SW480 (cell line): ENCODE results near the gene TAAR8.
"Not testable (repeated sequence)": the region's sequence is repeated elsewhere in the genome, so short reads cannot be mapped to it uniquely, and the experiment has no call there.

ENCODE experiments used
- DNase-seq: peaks from one replicate; pipeline ENCODE4 v3.0.0-alpha.2; 2016; ENCODE audit warnings: low spot score

Gene TAAR8, protein sequence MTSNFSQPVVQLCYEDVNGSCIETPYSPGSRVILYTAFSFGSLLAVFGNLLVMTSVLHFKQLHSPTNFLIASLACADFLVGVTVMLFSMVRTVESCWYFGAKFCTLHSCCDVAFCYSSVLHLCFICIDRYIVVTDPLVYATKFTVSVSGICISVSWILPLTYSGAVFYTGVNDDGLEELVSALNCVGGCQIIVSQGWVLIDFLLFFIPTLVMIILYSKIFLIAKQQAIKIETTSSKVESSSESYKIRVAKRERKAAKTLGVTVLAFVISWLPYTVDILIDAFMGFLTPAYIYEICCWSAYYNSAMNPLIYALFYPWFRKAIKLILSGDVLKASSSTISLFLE

DNA sequence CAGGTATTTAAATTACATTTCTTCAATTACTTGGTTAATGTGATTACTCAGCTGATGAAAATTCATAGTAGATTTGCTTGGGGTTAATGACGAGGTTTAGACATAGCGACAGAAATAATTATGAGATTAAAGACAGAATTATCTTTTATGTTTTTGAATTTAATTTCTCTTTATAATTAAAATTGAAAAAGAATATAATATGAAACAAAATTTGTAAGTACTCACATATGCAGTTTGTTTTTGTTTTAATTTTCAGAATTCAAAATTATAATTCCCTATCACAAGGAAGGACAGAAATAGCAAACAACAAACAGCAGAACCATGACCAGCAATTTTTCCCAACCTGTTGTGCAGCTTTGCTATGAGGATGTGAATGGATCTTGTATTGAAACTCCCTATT is at the start of gene TAAR8:
Gene TAAR8 (plus strand): TSS at position 301 of the 400 bp plus-strand sequence. CDS start 21 bp downstream, at position 322.
- no peak for DNase-seq

DNA sequence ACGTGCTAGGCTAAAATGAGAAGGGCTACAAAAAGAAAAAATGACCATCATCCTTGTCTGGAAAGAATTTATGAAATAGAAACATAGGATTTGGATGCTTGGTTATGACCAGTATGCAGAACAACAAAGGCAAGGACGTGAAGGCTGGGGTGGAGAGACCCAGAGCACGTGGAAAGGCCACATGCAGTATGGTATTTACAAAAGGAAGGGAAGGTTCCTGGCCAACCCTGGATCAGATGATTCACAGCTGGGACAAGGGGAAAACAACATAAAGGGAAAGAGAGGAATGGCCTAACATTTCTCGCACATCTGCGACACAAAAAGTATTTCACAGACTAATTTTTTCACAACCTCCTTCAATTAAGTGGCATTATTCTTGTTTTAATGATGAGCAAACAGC is 47.7 kb upstream of the TAAR8 start:
- DNase-seq: no peak

DNA sequence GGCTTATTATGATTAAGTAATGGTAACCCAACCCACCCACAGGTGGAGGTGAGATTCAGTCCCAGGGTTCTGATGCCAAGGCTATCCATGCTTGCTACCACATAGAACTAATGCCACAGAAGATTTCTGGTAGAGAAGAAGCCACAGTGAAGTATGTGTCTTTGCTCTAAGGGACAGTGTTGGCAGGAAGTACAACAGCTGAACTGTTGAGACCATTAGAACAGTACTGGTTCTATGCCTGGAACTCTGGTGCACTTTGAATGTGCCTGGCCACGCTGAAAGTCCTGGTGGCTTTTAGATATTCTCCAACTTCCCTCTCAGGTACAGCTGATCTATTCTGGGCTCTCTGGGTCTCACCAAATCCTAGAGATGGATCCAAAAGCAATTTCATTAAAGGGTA is 47.3 kb upstream of the TAAR8 start:
- no peak for DNase-seq

DNA sequence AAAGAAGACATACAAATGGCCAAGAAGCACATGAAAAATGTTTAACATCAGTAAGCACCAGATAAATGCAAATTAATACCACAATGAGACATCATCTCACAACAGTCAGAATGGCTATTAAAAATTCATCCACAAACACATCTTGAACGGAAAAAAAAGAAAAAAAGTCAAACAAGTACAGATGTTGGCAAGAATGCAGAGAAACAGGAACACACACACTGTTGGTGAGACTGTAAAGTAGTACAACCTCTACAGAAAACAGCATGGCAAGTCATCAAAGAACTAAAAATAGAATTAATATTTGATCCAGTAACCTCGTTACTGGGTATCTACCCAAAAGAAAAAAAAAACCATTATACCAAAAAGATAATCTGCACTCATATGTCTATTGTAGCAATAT is 46.0 kb upstream of the TAAR8 start:
- no peak for DNase-seq

DNA sequence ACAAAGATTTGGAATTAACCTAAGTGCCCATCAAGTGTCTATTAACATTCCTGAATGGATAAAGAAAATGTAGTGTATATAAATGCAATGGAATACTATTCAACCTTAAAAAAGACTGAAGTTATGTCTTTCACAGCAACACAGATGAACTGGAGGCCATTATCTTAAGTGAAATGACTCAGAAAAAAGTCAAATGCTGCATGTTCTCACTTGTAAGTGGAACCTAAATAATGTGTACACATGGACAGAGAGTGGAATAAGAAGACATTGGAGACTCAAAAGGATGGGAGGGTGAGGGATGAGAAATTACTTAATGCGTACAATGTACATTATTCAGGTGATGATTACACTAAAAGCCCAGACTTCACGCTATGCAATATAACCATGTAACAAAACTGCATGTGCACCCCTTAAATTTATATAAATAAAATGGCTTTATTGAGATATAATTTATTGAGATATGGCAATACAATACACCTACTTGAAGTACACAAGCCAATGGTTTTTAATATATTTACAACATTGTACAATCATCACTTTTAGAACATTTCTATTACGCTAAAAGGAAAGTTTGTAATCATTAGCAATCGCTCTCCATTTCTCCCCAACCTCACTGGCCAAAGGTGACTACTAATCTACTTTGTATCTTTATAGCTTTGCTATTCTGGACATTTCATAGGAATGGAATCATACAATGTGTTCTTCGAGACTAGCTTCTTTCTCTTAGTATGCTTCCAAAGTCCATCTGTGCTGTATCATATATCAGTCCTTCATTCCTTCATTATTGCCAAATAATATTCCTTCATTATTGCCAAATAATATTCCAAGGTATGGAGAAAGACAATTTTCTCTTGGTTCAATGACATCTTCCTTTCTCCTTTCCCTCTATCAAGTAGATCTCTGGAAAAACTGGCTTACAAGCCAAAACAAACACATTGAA is 45.3 kb upstream of the TAAR8 start:
- no peak for DNase-seq

DNA sequence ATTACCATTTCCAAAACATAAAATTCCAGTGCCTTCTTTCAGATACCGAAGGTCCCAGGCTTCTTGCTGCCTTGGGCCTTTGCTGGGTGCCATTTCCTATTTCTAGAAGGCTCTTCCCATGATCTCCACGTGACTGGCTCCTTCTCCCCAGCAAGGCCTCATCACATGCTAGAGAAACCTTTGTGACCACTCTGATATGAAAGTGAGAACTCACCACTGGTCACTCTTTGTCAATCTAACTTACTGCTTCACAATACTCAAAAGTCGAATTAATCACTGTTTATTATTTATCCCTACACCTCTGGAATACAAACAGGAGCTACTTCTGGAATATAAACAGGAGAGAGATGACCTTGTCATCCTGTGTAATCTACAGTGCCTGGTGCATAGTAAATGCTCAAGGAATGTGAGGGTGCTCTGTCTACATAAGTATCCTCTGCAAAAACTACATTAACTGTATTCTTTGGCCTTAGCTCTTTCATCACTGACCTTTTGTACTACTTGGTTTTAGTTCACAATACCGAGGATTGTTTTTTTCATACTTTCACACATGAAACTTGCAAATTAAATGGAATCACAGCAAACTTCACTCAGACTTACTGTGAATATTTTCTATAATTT is 41.2 kb upstream of the TAAR8 start:
- no peak for DNase-seq

DNA sequence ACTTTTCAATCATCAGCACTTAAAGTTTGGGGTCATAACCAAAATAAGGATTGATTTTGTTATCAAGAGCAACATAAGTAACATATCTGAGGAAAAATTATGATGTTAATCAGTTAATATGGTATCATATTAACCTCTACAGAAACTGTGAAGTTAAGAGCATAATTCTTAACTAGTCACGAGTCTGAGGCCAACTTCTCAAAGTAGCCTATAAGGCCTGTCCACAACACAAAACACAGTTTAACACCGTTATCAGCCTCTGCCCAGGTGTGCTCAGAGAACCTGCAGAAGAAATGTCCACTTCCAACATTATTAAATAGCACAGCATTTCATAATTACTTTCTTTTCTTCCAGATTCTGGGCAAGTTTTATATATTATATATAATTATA is 40.6 kb upstream of the TAAR8 start:
- DNase-seq: no peak

DNA sequence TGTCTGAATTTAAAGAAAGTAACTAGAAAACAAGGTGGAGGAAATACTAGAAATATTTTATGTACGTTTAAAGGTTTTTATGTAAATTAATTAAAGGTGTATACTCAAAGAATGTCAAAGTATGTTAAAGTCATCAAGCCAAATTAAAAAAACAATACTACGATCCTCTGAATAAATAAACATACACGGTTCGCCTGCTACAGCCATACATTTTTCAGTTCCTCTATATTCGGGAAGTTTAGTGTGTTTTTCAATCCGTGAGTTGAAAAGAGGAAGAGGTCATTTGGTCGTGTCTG is 40.2 kb upstream of the TAAR8 start:
- DNase-seq: no peak

DNA sequence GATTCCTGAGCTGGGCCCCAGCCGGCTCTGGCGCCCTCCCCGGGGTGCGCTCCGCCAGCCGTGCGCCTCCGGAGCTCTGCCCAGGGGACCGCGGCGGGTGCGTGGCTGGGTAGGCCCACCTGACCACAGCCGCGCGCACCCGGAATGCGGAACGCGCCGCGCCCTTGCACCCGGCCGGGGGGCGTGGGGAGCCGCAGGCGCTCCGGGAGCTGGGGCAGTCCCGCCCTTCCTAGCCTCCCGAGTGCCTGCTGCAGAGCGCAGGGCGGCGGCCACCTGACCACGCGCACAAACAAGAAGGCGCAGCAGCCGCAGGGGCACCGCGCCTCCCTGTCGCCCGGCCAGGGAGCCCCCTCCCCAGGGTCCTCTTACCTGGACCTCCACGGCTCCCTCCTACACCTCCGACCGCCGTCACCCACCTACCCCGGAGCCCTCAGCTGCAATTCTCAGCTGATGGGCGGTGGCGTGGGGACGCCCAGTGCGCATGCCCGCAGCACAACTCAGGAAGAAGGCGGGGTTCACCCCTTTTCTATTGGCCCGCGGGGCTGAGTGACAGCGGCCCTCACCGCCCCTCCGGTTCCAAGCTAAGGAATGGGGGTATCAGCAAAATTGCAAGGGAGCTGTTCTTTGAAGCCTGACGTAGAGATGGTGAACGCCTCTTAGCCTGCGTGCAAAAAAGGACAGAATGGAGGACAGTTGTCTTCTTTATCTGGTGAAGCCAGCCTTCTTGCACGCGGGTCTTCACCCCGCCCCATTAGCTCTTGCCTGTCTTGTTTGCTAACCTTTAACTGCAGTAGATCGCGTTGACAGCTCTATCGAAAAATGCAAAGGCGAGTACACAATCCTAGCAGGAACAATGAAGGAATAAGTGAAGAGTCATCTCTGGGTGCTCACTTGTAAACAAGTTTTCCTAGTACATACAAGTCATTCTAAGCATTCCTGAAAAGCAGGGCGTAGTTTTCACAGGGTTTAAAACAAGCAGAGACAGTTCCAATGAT is 39.5 kb upstream of the TAAR8 start, which contains the start of gene STX7:
Gene STX7 (minus strand): TSS at position 479 of the 995 bp plus-strand sequence. CDS start 9,586 bp downstream, outside the sequence.
- peak; percentile 76 for DNase-seq

DNA sequence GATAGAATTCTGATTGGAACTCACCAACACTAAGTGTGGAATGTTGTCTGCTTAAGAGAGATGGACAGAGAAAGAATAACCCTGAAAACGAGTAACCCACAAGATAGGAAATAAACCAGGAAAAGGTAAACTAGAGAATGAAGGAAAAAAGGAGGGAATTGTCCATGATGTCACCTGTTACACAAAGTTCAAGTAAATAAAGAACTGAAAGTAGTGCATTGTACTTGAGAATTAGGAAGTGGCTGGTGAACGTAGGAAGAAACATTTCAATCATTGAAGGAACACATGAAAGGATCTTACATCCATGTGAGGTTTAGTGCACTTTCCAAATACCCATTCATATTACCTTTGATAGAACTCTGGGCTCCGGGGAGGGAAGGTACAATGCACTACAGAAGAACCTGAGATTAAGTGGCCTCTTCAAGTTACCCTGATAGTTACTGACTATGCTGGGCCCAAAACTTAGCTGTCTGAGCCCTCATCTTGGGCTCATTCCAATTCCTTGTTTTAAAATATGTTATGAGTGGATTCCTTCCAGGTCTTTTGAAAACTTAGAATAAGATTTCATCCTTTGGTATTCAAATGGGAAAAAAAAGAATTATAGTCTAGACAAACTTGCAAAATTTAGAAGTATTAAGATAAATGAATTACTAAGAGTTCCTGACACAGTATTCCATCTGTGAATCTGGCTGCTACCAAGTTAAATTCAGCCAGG is 38.5 kb upstream of the TAAR8 start:
- no peak for DNase-seq

DNA sequence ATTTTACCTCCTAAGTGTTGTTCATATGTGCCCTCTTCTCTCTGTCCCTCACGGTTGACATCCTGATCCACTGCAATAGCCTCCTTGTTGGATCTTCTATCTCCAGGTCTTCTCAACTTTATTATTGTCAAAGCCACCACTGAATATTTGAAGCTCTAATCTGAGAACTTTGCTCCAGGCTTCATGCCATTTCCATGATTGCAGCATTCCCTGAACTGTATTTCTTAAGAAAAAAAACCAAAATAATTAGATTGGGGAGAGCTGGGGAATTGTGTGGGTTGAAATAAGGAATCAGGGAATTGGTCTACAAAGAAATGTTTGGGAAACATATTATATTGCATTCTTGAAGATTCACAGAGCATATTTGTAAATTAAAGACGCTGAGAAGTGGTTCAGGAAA is 37.1 kb upstream of the TAAR8 start:
- DNase-seq: no peak

DNA sequence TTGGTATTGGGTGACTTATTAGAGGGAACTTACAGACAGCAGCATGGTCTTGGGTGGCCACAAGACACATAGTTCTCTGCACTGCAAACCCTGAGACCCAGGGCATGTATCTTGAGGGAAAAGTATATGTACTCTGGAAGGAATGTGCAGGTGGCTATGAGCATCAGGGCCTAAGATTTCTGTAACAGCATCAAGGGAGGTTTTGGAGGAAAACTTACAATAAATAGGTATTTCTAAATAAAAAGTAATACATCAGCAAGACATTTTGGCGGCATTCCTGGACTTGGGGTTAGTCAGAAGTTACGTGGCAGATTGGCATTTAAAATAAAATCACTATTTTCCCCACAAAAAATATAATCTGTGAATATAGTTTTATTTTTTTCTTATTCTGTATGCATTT is 31.5 kb upstream of the TAAR8 start:
- DNase-seq: no peak

DNA sequence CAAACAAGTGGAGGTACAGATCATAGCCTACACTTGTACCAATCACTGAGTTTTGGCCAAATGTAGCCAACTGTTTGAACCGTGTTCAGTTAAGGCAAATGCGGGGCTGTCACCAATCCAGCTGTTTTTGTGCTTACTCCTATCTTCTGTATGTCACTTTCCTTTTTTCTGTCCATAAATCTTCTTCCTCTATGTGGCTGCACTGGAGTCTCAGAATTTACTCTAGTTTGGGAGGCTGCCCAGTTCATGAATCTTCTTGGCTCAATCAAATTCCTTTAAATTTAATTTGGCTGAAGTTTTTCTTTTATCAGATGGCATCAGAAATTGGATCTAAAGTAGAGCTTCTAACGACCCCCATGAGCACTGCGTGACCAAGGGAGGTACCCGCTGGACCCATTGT is 27.8 kb upstream of the TAAR8 start:
- DNase-seq: no peak

DNA sequence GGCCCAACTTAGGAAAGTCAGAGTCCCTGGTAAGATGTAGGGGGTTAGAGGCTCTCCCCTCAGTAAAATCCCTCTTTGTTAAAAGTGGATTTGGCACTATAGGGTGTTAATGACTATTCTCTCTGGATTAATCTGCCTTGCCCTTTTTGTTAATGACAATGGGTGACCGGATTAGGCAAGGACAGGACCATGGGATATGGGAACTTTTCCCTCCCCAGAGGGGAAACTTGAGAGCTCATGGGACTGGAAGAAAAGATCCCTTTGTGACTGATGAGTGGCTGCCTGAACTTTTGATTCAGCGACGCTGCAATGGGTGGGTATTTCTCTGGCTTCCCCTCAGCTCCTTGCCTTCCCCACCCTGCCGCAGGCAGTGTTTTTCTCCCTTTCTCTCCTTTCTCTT is 26.6 kb upstream of the TAAR8 start:
- no peak for DNase-seq

DNA sequence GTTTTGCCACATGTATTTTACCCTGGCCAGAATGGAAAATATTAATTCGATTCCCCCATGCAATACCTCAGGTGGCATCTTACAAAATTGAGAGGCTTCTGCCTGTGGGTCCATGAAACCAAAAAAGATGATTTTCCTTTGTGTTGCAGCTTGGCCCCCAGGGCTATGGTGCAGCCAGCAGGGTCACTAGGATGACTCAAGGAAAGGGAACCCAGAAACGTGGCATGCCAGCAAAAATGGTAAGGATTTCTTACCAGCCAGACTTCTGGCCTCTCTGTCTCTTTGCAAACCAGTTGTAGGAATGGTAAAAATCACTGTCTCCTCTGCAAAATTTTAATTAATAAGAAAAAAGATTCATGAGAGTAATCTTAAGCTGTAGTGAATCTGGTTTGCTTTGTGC is 26.0 kb upstream of the TAAR8 start:
- no peak for DNase-seq

DNA sequence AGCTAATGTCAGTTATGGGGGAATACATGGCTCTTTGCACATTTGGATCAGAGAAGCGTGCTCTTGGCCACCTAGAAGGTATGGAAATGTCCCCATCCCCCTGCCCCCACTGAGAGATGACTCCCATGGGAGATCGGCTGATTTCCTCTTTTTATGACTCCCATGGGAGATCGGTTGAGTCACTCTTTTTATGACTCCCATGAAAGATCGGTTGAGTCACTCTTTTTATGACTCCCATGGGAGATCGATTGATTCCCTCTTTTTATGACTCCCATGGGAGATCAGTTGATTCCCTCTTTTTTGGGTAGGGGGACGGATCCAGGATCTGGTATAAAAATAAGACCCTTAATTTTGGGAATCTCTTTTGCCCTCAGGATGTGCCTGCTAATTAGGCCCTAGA is 24.7 kb upstream of the TAAR8 start:
- peak; percentile 44 for DNase-seq

DNA sequence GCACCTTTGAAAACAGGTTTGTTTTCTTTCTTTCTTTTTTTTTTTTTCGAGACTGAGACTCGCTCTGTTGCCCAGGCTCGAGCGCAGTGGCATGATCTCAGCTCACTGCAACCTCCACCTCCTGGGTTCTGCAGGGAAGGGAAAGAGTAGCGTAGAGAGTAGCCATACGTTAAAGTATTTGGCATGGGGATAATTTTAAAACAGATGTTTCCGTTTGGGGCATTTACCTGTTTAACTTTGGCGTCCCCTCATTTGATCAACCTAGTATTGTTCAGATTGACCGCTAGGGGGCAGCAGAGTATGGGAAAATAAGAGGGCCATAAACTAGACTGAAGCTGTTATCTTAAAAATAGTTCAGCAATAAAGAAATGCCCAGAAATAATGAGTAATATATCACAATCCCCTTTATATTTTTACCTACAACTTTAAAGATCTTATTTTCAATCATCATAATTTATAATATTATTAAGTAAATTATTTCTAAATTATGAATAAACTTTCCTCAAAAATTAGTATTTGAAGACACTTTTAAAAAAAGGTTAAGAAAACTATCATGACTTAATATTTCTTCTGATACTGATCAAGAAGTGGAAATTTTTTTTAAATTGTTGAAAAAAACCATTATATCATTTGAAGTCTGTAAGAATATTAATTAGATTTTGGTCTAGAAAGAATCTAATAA is 22.0 kb upstream of the TAAR8 start:
- peak; percentile 54 for DNase-seq

DNA sequence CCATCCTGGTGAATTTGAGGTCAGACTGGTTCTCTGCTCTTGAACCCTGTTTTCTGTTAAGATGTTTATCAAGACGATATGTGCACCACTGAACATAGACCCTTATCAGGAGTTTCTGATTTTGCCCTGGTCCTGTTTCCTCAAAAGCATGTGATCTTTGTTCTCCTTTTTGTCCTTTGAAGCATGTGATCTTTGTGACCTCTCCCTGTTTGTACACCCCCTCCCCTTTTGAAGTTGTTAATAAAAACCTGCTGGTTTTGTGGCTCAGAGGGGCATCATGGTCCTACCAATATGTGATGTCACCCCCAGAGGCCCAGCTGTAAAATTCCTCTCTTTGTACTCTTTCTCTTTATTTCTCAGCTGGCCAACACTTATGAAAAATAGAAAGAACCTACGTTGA is 17.9 kb upstream of the TAAR8 start:
- DNase-seq: not testable (repeated sequence)

DNA sequence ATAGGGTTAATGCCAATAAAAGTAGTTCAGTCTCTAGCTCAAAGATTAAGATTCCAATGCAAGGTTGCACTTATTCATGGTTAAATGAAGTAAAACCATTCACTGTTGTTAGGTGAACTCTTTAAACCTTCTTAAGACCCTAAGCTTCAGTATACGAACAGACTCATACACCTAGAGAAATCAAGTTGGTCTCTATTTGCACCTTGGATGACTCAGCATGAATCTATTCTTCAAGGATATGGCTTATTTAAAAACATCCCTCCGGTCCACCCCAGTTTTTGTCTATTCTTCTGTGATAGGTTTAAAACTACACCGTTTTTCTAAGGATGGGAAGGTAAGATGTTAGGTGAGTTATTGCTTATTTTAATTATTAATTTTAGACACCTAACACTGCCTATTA is 15.3 kb upstream of the TAAR8 start:
- no peak for DNase-seq

DNA sequence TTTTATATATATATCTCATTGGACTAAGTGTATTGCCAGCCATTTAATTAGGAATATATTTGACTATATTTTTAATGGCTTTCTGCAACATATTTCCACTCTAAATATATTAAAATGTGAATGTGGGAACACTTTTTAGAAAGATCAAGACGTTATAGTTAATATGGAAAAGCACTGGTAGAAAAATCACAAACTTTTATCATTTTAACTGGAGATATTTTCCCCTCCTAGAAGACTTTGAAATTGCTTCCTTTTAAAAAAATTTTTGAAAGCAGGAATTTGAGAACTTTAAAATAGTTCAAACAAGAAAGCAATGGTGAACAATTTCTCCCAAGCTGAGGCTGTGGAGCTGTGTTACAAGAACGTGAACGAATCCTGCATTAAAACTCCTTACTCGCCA is 14.5 kb upstream of the TAAR8 start, which contains the start of gene TAAR9:
Gene TAAR9 (plus strand): TSS at position 301 of the 400 bp plus-strand sequence. CDS start 13 bp downstream, at position 314.
- DNase-seq: no peak
